ENCODE measurements around the gene OR51G1. TPM values are rescaled to one million over a fixed set of nuclear protein-coding genes. Genes with fewer than 3 reads are reported as not detected.

The OR51G1 gene
- total RNA-seq, 1 donor from 2014 or later: not detected

DNA sequence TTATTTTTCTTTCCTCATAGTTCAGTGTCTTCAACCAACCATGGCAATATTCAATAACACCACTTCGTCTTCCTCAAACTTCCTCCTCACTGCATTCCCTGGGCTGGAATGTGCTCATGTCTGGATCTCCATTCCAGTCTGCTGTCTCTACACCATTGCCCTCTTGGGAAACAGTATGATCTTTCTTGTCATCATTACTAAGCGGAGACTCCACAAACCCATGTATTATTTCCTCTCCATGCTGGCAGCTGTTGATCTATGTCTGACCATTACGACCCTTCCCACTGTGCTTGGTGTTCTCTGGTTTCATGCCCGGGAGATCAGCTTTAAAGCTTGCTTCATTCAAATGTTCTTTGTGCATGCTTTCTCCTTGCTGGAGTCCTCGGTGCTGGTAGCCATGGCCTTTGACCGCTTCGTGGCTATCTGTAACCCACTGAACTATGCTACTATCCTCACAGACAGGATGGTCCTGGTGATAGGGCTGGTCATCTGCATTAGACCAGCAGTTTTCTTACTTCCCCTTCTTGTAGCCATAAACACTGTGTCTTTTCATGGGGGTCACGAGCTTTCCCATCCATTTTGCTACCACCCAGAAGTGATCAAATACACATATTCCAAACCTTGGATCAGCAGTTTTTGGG is 42.2 kb downstream of the OR51G1 start, which contains the start of gene OR51T1:
OR51T1 (plus strand) TSS at position 41 of the 641 bp plus-strand sequence; CDS start at position 41, 0 bp downstream.
- intact Hi-C loops (cut with DNase I): no loop called here
- ATAC-seq (ENCODE audit: poor library complexity) (no peak), DNase-seq (no peak)

DNA sequence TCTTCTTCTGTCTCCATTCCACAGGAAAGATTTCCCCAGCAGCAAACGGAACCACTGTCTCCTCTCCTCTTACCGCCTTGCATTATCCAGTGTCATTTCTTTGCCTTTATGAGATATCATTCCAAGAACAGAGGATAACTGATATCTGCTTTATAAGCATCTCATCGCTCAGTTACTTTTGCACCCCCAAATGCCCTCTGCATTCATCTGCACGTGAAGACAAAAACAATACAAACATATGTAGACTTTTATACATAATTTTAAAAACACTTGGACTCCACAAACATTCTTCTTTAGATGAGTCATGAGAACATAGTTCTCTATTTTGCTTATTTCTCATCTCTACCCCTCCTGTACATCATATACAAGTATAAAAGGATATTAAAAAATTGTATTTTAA is 43.0 kb downstream of the OR51G1 start:
- intact Hi-C loops (cut with DNase I): no loop called here
- DNase-seq (no peak), ATAC-seq (ENCODE audit: poor library complexity) (no peak)

Other genes starting within 250 kb of the OR51G1 start
- 0.13 TPM for gene OR51E2, start 226.5 kb downstream of the OR51G1 start, total RNA-seq
- gene MMP26, start 219.6 kb downstream of the OR51G1 start, total RNA-seq: not detected
- not detected for gene OR51F1, start 154.4 kb downstream of the OR51G1 start, total RNA-seq
- not detected for gene OR52R1, start 120.0 kb downstream of the OR51G1 start, total RNA-seq
- gene OR51F2, start 103.0 kb downstream of the OR51G1 start, total RNA-seq: not detected
- gene OR51S1, start 75.1 kb downstream of the OR51G1 start, total RNA-seq: not detected
- not detected for gene OR51T1, start 42.4 kb downstream of the OR51G1 start, total RNA-seq
- gene OR51A7, start 20.6 kb downstream of the OR51G1 start, total RNA-seq: not detected
- not detected for gene OR51G2, start 5.0 kb downstream of the OR51G1 start, total RNA-seq
- gene OR51A4, start 23.3 kb upstream of the OR51G1 start, total RNA-seq: not detected
- not detected for gene OR51A2, start 31.4 kb upstream of the OR51G1 start, total RNA-seq
- not detected for gene OR51L1, start 70.5 kb upstream of the OR51G1 start, total RNA-seq
- gene OR52J3, start 122.2 kb upstream of the OR51G1 start, total RNA-seq: not detected
- not detected for gene OR52E2, start 135.3 kb upstream of the OR51G1 start, total RNA-seq
- gene OR52E1, start 145.2 kb upstream of the OR51G1 start, total RNA-seq: not detected
- not detected for gene OR52A5, start 214.0 kb upstream of the OR51G1 start, total RNA-seq
- gene OR52A1, start 230.4 kb upstream of the OR51G1 start, total RNA-seq: not detected

All from Right ventricle myocardium superior (tissue), 1 donor.